C4-2B (cell line): Measurements from ENCODE around the gene CCDC40.
"Not testable (repeated sequence)": the region's sequence is repeated elsewhere in the genome, so short reads cannot be mapped to it uniquely, and the experiment has no call there.

Experiments
- H3K27ac ChIP-seq: fragments of 450-650 bp; 2 replicates; pipeline ENCODE4 v1.5.1; 2017
- CTCF ChIP-seq: fragments of 450-650 bp; conservative IDR thresholded peaks from 2 replicates; pipeline ENCODE4 v1.5.1; 2017; ENCODE audit warnings: mild to moderate bottlenecking
- ZFX ChIP-seq: fragments of 450-650 bp; IDR thresholded peaks from 2 replicates; pipeline ENCODE4 v1.6.1; 2017

CCDC40 gene

GRCh38 chr17:80089762-80090161, 53.3 kb downstream of the CCDC40 start:
- TF ChIP-seq ZFX (no peak), CTCF (no peak)
- H3K27ac ChIP-seq = no peak overlapping the region

- H3K27ac ChIP-seq = not testable (repeated sequence)
Observed at GRCh38 chr17:80090164-80090563, 53.7 kb downstream of the CCDC40 start.

GRCh38 chr17:80091376-80091775, 54.9 kb downstream of the CCDC40 start:
- TF ChIP-seq ZFX (no peak), CTCF (no peak)
- H3K27ac ChIP-seq = no peak overlapping the region

GRCh38 chr17:80092959-80093358, 56.5 kb downstream of the CCDC40 start:
- no peak for TF ChIP-seq ZFX
- no peak for TF ChIP-seq CTCF
- no peak overlapping the region for H3K27ac ChIP-seq

- no peak overlapping the region for H3K27ac ChIP-seq
- no peak for TF ChIP-seq ZFX
- TF ChIP-seq CTCF = no peak
Observed at GRCh38 chr17:80095038-80095843, 58.8 kb downstream of the CCDC40 start.

- no peak overlapping the region for H3K27ac ChIP-seq
- TF ChIP-seq CTCF = no peak
- TF ChIP-seq ZFX = no peak
Observed at GRCh38 chr17:80095844-80096475, 59.5 kb downstream of the CCDC40 start.

- TF ChIP-seq ZFX (no peak), CTCF (no peak)
- H3K27ac ChIP-seq = no peak overlapping the region
Observed at GRCh38 chr17:80096561-80097021, 60.1 kb downstream of the CCDC40 start.
